Stimulated activated CD4-positive, alpha-beta T cell treated with anti-CD3 and anti-CD28 coated beads, Interleukin-1b, Interleukin-23, amount 100 ng/mL, for 1 hour (primary cell): ENCODE results near the gene IFNE.

Experiments used
- DNase-seq, 2 donors: peaks; one replicate each; pipeline ENCODE4 v3.0.0-alpha.2; 2020; ENCODE audit warnings: low read depth in 2 of 2

Gene IFNE, protein sequence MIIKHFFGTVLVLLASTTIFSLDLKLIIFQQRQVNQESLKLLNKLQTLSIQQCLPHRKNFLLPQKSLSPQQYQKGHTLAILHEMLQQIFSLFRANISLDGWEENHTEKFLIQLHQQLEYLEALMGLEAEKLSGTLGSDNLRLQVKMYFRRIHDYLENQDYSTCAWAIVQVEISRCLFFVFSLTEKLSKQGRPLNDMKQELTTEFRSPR

DNA sequence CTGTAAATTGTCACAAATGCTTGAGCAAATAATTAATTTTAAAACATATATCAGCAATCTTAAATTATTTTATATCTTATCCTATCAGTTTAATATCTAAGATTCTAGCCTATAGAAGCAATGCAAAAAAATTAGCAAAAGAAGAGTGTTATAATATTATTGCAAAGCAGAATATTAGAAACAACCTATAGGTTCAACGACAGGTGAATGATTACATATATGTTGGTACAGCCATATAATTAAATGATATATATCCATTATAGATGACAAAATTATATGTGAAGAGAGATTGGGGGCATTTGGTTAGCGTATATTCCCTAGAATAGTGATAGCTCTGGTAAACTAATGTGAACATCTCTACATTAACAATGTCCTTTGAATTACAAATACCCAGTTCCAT, at the start of gene IFNE:
IFNE (minus strand) TSS at position 101 of the 400 bp plus-strand sequence. CDS start 619 bp downstream, outside the sequence.
- DNase-seq = no peak

DNA sequence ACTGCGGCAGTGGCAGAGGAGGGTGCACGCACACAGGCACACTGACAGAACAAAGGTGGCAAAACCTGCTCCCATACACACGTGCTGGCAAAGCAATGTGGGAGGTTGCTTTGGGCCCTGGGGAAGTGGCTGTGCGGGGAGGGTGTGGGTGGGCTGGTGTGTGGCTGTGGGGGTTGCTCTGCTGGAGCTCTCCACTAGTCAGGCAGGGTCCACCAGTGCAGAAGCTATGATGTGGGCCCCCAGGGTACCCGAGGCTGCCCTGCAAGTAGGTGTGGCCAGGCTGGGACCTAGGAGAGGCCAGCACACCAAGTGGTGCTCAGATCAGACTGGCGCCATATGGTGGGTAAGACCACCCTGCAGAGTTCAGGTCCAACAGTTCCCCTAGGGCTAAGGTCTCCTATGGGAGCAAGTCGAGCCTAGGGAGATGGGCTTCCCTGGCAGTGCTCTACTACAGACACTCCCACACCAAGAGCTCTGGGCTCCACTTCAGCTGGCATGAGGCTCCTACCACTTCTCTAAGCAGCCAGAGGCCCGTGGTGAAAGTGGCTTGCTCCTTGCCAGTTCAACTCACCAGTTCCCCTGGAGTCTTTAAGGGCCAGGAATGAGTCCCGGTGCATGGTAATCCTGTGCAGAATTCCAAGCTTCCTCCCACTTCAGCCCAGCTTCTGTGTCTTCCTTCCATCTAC, 46.2 kb upstream of the IFNE start:
- no peak for DNase-seq

DNA sequence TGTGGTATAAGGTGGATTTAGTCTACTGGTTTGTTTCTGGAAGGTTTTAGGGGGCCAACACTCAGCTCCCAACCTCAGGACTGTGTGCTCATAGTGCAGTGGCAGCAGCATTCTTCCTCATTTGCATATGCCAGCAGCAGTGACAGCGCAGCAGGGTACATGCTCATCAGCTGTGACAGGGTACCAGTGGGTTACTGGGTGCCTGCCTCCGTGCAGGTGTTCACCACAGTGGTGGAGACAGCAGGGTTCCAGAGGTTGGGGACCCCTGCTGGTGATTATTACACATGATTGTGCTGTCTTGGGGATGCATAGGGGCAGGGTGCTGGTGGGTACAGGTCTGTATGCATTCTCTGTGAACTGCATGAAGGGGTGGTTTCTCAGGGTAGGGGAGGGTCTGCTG, 45.5 kb upstream of the IFNE start:
- no peak for DNase-seq

DNA sequence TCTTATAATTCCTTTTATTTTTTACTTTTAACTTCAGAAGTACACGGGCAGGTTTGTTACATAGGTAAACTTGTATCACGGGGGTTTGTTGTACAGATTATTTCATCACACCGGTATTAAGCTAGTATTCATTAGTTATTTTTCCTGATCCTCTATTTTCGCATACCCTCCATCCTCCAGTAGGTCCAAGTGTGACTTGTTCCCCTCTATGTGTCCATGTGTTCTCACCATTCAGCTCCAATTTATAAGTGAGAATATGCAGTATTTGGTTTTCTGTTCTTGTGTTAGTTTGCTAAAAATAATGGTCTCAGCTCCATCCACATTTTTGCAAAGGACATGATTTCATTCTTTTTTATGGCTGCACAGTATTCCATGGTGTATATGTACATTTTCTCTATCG, 43.1 kb upstream of the IFNE start:
- no peak for DNase-seq

DNA sequence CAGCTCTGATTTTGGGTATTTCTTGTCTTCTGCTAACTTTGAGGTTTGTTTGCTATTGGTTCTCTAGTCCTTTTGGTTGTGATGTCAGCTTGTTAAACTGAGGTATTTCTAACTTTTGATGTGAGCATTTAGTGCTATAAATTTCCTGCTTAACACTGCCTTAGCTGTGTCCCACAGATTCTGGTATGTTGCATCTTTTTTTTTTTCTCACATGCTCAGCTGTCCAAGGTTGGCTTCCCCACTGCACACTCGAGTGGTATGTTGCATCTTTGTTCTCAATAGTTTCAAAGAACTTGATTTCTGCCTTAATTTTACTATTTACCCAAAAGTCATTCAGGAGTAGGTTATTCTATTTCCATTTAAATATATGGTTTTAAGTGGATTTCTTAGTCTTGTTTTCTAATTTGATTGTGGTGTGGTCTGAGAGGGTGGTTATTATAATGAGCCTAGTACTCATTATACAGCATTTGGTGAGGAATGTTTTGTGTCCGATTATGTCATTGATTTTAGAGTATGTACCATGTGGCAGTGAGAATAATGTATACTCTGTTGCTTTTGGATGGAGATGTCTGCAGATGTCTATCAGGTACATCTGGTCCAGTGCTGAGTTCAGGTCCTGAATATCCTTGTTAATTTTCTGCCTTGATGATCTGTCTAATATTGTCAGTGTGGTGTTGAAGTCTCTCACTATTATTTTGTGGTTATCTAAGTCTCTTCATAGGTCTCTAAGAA, 42.2 kb upstream of the IFNE start:
- no peak for DNase-seq

DNA sequence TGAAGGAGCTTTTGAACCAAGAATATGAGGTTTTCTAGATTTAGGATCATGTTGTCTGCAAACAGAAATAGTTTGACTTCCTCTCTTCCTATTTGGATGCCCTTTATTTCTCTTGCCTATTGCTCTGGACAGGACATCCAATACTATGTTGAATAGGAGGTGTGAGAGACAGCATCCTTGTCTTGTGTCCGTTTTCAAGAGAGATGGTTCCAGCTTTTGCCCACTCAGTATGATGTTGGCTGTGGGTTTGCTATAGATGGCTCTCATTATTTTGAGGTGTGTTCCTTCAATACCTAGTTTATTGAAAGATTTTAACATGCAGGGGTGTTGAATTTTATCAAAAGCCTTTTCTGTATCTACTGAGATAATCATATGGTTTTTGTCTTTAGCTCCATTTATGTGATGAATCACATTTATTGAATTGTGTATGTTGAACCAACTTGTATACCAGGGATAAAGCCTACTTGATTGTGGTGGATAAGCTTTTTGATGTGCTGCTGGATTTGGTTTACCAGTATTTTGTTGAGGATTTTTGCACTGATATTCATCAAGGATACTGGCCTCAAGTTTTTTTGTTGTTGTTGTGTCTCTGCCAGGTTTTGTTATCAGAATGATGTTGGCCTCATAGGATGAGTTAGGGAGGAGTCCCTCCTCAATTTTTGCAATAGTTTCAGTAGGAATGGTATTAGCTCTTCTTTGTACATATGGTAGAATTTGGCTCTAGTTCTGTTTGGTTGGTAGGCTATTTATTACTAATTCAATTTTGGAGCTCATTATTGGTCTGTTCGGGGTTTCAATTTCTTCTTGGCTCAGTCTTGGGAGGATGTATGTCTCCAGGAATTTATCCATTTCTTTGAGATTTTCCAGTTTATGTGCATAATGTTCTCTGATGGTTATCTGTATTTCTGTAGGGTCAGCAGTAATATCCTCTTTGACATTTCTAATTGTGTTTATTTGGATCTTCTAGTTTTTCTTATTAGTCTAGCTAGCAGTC, 41.2 kb upstream of the IFNE start:
- no peak for DNase-seq

DNA sequence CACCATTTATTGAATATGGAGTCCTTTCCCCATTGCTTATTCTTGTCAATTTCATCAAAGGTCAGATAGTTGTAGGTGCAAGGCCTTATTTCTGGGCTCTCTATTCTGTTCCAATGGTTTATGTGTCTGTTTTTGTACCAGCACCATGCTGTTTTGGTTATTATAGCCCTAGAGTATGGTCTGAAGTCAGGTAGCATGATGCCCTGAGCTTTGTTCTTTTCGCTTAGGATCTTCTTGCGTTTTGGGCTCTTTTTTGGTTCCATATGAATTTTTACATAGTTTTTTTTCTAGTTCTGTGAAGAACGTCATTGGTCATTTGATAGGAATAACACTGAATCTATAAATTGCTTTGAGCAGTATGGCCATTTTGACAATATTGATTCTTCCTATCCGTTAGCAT, 40.2 kb upstream of the IFNE start:
- DNase-seq = no peak

DNA sequence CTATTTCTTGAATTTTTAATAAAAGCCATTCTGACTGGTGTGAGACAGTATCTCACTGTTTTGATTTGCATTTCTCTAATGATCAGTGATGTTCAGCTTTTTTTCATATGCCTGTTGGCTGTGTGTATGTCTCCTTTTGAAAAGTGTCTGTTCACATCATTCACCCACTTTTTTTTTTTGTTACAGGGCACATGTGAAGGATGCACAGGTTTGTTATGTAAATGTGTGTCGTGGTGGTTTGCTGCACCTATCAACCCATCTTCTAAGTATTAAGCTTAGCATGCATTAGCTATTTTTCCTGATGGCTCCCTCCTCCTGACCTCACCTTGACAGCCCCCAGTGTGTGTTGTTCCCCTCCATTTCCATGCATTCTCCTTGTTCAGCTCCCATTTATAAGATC, 39.3 kb upstream of the IFNE start:
- no peak for DNase-seq

DNA sequence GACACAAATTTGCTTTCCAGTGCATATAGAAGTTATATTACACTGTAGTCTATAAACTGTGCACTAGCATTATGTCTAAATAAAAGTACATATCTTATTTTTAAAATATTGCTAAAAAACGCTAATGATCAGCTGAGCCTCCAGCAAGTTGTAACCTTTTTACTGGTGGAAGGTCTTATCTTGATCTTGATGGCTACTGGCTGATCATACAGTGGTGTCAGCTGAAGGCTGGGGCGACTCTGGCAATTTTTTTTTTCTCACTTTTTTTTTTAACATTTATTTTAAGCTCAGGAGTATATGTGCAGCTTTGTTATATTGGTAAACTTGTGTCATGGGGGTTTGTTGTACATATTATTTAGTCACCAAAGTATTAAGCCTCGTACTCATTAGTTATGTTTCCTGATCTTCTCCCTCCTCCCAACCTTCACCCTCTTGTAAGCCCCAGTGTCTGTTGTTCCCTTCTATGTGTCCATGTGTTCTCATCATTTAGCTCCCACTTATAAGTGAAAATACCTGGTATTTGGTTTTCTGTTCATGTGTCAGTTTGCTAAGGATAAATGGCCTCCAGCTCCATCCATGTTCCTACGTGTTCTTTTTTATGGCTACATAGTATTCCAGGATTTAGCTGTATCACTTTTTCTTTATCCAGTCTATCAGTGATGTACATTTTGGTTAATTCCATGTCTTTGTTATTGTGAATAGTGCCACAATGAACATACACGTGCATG, 38.6 kb upstream of the IFNE start:
- no peak for DNase-seq

DNA sequence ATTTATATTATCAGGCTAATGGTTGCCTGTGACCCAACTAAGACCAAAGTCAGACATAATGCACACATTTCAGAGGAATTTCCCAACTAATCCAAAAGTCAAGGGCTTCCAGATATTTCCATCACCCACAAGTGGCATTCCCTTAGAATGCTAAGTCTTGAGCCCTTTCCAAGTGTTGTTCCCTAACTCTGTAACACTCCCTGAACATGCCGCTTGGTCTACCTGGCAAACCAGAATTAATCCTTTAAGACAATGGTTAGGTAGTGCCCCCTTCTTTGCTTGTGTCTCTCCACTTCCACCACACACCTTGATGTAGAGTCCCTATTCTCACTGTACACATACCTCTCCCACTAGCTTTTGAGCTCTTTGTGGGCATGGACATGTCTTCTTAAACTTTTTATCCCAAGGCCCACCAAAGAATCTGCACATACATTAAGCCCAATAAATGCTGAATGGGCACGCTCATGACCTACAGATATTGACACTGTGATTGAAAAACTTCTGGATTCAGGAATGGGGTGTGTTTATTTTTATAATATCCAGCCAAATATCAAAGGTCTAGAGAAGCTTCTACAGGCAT, 37.8 kb upstream of the IFNE start:
- DNase-seq = no peak

DNA sequence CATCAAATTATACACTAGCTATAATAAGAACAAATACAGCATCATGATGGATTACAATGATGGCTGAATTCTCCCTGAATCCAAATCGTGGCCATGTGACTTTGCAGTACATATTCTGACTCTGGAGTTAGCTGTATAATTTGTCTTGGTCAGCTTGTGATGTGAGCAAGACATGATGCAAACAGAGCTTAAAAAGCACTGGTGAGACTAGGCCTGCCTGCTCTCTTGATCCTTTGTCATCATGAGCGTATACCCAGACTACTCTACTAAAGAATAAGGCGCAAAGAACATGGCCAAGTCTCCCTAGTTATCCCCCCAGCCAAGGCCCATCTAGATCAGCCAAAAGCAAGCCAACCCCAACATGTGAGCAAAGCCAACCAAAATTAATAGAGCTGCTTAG, 34.7 kb upstream of the IFNE start:
- no peak for DNase-seq

DNA sequence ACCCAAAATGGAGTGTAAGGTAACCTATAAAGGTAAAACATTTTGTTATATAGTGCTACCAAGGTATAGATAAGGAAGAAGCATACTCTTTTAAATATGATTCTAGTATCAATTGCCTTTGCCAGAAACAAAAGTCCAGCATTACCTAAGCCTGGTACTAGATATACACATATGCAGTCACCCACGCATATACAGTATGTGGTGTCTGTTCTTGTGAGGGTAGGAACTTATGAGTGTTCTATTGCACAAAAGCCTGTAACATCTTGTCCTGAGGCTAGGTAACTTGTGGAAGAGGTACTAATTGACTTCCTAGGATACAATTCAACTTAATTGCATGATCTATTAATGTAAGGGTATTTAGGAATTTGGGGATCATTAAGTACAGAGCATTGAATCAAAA, 31.3 kb upstream of the IFNE start:
- no peak for DNase-seq

DNA sequence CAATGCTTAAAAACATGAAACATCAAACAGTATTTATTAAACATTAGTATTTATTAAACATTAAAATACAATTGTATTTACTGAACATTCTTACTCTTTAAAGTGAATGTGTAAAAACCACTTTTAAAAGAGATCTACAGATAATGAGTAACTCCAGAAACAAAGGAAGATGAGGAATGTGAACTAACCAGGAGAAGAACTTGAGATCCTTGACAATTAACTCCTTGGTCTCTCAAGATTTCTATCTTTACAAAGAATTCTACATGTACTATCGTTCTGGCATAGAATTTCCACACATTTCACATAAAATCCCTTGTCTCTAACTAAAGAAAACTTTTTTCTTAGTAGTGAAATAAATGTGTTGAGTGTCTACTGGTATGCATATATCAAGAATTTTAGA, 28.7 kb upstream of the IFNE start:
- no peak for DNase-seq

DNA sequence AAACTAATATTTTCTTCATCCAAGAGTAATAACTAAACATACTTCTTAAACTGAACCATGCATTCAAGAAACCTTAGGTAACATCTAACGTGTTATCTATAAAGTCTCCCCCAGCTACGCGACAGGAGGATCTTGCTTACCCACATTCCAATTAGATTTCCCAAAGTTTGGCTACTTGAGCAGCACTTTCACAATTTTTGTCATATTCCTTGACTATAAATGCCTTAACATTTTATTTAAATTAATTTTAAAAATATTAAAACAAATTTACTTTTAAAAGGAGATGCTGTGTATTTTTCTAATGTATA, 25.3 kb upstream of the IFNE start:
- no peak for DNase-seq

DNA sequence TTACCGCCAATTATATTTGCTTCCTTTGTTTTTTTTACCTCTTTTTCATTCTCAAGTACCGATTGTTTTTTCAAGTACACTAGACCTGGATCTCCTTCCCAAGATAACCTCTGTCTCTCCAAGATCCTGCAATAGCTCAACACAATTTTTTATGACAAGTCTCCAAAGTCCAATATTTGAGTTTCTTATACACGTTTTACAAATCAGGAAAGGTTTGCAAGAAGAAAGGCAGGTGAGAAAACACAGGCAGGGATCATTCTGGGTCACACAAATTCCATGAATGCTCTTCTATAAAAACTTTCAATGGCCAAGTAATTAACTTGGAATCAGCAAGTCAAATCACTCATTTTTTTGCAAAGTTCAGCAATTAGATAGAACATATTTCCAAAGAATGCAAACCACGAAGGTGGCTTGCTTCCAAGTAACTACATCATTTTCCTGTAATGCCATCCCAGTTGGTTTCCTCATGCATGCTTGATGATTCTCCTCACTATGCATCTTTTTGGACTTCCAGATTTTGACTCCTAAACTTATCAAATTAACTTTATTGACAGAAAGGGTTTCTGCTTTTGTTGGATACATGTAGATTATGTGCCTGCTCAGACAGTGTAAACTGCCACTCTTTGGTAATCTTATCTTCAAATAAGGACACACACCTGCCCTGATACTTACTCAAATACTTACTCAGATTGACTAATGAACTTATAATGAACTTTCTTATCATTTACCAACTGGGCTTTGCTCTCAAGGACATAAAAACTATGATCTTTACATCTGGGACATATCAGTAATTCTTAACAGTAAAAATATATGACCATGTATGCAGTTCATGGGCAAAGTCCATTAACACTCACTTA, 24.7 kb upstream of the IFNE start:
- no peak for DNase-seq

DNA sequence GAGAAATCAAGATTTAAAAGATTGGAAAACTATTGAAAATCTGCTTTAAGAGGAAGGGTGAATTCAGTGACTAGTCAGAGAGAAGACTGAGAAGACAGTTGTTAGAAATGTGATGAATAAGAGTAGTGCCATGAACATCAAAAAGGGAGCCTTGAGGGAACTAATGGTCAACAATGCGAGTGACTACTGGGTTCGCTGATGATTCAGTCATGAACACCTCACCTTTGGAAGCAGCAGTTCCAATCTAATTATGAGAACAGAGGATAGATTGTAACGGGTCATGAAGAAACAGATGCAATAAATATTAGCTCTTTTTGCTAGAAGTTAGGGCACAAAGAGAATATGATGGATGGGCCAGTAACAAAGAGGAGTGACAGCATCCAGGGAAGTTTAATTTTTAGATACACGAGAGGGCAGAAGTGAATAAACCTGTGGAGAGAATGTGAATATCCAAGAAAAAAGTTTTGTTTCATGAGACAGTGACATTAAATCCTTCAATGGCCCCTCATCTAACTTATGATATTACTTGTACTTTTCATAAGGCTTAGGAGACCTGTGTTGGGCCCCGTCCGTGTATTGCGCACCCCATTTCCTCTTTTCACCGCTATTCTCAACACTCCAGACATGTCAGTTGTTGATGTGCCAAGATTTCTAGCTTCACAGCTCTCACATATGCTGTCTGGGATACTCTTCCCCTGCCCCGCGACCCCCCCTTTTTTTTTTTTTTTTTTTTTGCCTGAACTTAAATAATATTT, 23.5 kb upstream of the IFNE start:
- DNase-seq = no peak

DNA sequence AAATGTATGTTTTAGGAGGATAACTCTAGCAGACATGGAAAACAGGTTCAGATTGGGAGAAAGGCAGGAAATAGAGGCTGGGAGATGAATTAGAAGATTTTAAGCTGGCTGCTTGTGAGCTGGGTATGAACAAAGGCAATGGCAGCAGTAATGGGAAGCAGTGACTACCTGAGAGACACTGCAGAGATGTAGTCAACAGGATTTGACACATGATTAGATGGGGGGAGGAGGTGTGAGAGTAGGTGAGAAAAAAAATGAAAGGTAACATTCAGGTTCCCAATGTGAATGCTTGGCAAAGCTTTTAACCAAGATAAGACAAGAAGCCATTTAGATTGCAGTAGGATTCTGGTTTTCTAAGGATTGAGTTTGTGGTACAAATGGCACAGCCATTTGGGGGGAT, 22.8 kb upstream of the IFNE start:
- no peak for DNase-seq

DNA sequence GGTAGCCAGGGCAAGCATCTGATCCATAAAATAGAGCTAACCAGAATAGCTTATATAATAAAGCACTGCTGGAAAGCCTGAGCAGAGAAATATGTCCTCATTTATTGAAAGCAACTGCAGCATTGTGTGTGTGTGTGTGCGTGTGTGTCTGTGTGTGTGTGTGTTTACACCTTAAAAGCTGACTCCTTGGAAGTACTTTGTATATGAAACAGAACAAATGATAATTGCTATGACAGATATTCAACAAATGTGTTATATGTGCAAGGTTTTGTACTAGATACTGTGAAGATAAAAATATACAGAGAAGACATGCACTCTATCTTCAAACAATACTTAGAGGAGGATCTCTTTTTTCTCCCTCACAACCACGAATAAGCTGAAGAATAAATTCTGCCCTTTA, 22.0 kb upstream of the IFNE start:
- DNase-seq = no peak

DNA sequence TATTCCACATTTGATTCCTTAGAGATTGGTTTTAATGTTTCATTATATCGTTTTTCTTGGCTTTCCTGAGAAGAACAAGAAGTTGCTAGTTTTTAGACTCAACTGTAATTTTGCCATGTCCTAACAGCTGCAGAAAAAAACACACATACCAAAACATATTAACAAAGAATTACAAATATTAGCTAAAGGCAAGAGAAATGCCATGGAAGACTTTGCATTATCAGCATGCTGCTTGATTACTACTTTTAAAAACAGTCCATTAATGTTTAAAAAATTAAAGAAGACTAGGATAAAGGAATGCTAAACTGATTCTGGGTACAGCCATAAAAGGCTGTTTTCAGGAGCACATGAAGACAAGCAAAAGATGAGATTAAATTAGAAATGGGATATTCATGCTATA, 20.5 kb upstream of the IFNE start:
- DNase-seq = no peak
